GM21786 (cell line): ENCODE results near the gene GTF3C1.
"Not testable (repeated sequence)": the region's sequence is repeated elsewhere in the genome, so short reads cannot be mapped to it uniquely, and the experiment has no call there.

Source experiments
- ATAC-seq: cut with Tn5 transposase; IDR thresholded peaks from one replicate; pipeline ENCODE4 v1.9.1; 2021; ENCODE audit not compliant: unreplicated experiment

The GTF3C1 gene, protein sequence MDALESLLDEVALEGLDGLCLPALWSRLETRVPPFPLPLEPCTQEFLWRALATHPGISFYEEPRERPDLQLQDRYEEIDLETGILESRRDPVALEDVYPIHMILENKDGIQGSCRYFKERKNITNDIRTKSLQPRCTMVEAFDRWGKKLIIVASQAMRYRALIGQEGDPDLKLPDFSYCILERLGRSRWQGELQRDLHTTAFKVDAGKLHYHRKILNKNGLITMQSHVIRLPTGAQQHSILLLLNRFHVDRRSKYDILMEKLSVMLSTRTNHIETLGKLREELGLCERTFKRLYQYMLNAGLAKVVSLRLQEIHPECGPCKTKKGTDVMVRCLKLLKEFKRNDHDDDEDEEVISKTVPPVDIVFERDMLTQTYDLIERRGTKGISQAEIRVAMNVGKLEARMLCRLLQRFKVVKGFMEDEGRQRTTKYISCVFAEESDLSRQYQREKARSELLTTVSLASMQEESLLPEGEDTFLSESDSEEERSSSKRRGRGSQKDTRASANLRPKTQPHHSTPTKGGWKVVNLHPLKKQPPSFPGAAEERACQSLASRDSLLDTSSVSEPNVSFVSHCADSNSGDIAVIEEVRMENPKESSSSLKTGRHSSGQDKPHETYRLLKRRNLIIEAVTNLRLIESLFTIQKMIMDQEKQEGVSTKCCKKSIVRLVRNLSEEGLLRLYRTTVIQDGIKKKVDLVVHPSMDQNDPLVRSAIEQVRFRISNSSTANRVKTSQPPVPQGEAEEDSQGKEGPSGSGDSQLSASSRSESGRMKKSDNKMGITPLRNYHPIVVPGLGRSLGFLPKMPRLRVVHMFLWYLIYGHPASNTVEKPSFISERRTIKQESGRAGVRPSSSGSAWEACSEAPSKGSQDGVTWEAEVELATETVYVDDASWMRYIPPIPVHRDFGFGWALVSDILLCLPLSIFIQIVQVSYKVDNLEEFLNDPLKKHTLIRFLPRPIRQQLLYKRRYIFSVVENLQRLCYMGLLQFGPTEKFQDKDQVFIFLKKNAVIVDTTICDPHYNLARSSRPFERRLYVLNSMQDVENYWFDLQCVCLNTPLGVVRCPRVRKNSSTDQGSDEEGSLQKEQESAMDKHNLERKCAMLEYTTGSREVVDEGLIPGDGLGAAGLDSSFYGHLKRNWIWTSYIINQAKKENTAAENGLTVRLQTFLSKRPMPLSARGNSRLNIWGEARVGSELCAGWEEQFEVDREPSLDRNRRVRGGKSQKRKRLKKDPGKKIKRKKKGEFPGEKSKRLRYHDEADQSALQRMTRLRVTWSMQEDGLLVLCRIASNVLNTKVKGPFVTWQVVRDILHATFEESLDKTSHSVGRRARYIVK (N-terminal part only)

DNA sequence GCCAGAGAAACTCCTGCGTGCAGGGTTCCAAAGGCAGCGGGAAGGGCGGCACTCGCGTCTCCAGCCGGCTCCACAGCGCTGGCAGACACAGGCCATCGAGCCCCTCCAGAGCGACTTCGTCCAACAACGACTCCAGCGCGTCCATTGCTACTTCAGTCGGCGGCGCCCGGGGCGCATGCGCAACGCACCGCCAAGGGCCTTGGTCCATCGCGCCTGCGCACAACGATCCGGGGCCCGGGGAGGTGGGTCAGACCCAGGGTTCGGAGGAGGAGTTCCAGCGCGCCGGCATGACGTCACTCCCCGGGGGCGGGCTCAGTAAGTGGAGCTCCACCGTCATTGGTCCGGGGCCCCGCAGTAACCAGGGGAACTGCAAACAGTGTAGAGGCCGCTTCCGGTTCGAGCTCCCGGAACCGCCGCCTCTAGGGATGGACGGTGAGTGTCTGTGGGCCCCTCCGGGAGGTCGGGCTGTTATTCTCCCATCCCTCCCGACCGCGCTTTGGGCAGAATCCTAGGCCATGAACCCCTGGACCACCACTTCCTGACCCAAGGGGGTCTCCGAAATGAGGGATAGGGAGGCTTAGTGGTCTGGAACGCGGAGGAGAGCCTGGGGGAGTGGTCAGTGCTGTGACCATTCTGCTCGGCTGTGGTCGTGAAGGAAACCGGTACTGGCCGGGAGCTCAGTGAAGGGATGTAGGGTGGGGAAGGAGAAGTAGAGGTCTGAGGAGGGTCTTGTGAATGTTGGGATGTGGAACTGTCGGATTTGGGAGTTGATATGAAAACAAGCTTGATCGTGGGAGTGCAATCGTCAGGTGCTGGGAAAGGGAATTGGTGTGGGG lies at the start of gene GTF3C1, which contains the start of gene KATNIP:
GTF3C1 (minus strand) TSS at position 168 of the 836 bp plus-strand sequence; CDS start at position 145, 23 bp downstream.
KATNIP (plus strand) TSS at position 399 of the 836 bp plus-strand sequence; CDS start at position 426, 27 bp downstream.
- ATAC-seq: peak; percentile 96

DNA sequence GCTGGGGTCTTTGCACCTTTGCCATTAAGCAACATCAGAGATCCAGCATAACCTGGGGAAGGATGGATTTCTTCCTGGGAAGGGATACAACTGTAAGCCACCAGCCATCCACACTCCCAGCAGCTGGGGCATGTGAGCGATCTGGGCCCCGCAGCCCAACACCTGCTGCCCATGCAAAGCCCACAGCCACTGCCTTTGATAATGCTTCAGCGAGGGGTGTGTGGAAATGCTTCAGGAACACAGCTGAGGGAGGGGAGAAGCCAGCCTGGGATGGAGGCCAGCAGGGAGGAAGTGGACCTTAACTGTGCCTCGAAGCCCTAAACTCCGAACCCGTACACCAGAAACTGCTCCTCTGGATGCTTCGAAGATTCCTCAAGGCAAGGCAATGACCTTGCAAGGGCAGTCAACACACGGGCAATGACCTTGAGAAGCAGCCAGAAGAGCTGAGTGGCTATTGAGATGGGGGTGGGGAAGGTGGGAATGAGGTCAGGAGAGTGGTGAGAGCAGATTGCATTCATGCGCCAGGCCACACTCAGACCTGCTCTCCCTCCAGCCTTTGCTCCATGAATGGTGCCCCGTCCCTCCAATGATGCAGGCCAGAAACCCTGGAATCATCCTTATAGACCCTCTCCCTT lies 49.3 kb upstream of the GTF3C1 start:
- no peak for ATAC-seq

DNA sequence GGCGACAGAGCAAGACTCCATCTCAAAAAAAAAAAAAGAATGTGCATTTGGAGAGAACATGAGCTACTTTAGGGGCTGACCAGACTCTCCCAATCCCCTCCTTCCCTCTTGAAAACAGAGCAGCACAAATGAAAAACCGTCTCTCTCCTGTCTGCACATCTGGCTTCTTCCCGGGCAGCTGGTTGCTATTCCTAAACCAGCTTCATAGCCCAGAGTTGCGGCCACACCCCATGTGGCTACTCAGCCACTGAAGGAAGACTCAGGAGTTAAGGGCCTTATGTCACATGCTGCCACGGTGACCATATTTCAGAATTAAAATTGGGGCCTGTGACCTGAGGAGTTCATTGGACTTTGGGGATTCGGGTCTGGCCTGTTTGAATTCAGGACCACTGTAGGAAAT lies 48.5 kb upstream of the GTF3C1 start:
- no peak for ATAC-seq

DNA sequence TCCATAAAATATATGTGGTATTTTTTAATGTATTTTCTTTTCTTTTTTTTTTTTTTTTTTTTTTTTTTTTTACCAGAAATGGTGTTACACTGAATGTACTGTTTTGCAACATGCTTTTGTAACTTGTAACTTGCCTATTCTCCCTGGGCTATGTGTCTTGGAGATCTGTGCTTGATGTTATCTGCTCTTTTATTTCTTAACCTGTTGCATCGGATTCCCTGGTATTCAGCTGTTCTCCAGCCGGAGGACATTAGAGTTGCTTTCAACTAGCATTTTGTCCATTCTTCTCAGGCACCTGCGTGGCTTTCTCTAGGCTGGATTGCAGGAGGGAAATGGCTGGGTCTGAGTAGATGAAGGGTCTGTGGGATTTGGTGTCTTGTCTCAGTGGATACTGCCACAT lies 47.6 kb upstream of the GTF3C1 start:
- ATAC-seq: no peak

DNA sequence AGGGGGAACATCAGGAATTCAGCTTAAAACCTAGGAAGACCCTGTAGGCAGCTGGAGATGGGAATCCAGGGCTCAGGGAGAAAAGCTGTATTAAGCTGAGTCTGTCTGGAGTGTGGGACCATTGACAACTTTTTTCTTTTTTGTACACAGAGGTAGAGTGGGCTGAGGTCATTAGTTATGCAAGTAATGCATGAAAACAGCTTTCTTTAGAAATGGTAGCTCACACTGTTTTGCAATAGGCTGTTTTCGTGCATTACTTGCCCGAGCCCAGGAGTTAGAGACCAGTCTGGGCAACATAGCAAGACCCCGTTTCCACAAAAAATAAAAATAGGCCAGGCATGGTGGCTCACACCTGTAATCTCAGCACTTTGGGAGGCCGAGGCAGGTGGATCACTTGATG lies 46.7 kb upstream of the GTF3C1 start:
- no peak for ATAC-seq

DNA sequence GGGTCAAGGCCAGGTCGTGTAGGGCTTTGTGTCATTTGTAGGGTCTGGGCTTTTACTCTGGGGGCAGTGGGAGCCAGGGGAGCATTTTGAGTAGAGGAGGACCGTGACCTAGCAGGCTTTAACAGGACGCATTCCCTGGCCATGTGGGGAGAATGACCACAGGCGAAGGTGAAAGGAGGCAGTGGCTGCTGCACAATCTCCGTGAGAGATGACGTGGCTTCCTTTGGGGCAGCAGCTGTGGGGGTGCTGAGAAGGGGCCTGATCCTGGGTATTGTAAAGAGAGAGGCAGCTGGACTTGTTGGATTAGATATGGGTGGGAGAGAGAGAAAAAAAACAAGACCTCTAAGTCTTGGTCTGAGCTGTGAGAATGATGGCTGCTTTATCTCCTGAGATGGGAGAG lies 46.3 kb upstream of the GTF3C1 start:
- no peak for ATAC-seq

DNA sequence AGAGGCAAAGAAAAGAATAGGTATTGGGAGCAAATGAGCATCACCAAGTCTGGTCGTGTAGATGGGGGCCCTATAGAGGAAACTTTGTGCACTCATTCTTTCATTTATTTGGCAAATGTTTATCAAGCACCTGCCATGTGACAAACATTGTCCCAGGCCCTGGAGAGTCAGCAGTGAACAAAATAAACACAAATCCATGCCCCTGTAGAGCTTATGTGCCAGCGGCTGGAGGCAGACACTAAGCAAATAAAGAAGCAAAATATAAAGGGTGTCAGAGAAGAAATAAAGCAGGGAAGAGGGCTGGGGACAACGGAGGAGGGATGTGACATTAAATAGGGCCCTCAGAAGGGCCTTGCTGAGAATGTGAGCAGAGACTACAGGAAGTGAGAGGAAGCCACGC lies 45.8 kb upstream of the GTF3C1 start:
- ATAC-seq: no peak

DNA sequence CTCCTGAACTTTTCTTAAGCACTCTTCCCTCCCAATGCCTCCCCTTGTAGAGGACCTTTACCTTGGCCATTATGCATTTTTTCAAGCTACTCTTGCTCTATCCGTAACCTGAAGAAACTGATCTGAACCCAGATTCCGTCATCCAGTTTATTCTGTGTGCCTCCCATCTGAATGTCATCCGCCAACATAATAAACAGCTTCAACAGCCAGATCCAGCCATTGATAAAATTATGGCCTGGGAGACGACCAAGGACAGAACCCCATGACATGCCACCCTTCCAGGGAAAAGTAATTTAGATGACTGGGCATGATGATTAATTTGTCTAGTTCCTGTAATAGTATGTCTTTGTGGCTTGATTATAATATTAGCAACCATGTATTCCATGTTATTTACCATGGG lies 42.1 kb upstream of the GTF3C1 start:
- no peak for ATAC-seq

DNA sequence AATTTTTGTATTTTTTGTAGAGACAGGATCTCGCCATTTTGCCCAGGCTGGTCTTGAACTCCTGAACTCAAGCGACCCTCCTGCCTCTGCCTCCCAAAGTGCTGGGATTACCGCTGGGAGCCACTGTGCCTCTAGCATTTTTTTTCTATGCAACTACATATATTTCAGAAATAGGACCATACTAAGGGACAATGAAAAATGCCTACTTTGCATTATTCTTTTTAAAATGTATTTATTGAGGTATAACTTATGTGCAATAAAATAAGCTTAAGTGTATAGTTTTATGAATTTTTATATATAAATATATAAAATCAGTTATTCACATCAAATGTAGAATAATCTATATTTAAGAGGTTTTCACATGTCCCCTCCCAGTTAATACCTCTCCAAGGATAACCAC lies 38.3 kb upstream of the GTF3C1 start:
- ATAC-seq: no peak

DNA sequence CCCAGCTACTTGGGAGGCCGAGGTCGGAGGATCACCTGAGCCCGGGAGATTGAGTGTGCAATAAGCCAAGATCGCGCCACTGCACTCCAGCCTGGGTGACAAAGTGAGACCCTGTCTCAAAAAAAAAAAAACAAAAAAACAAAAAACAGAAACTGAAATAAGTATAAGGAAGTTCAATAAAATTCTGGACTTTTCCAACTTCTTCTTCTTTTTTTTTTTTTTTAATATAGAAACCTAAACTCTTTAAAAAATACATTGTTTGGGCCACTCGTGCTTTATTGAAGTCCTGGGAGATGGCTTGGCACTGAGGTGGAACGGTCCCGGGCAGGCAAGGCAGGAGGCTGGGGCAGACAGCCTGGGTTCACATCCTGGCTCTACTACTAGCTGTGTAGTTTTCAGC lies 37.0 kb upstream of the GTF3C1 start:
- no peak for ATAC-seq

DNA sequence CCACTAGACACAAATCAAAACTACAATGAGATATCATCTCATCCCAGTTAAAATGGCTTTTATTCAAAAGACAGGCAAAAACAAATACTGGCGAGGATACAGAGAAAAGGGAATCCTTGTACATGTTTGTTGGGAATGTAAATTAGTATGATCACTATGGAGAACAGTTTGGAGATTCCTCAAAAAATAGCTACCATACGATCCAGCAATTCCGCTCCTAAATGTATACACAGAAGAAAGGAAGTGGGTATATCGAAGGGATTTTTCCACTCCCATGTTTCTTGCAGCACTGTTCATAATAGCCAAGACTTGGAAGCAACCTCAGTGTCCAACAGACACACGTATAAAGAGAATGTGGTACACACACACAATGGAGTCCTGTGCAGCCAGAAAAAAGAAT lies 35.5 kb upstream of the GTF3C1 start:
- ATAC-seq: no peak

DNA sequence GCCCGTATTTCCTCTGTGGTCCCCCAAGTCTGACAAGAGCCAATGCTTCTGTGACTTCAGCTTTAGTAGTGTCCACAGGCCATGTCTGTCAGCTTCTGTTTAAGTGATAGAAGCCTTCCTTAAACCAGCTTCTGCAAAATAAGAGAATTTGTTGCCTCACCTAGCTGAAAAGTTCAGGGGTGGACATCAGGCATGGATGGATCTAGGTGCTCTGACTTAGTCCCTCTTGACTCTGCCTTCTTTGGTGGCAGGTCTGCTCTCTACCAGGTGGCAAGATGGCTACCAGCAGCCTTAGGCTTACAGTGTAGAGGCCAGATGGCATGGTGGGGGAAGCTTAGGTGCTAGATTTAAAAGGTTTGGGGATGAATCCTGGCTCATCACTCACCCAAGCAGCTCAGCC lies 33.9 kb upstream of the GTF3C1 start:
- ATAC-seq: no peak

DNA sequence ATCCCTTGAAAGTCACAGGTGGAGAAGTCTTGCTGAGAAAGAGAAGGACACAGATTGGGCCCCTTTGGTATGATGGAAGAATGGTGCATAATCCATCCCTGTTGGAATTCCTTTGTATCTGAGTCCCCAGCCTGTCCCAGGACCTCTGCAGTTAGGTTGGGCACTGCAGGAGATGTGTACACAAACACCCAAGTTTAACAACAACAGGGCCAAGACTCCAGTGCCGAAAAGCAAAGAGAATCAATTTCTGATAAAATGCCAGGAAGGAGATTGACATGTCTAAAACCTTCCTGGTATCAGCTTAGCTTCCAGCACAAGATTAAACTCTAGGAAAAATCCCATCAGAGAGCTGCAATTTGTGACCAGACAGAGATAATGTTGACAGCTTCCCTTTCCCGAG lies 33.2 kb upstream of the GTF3C1 start:
- ATAC-seq: no peak

DNA sequence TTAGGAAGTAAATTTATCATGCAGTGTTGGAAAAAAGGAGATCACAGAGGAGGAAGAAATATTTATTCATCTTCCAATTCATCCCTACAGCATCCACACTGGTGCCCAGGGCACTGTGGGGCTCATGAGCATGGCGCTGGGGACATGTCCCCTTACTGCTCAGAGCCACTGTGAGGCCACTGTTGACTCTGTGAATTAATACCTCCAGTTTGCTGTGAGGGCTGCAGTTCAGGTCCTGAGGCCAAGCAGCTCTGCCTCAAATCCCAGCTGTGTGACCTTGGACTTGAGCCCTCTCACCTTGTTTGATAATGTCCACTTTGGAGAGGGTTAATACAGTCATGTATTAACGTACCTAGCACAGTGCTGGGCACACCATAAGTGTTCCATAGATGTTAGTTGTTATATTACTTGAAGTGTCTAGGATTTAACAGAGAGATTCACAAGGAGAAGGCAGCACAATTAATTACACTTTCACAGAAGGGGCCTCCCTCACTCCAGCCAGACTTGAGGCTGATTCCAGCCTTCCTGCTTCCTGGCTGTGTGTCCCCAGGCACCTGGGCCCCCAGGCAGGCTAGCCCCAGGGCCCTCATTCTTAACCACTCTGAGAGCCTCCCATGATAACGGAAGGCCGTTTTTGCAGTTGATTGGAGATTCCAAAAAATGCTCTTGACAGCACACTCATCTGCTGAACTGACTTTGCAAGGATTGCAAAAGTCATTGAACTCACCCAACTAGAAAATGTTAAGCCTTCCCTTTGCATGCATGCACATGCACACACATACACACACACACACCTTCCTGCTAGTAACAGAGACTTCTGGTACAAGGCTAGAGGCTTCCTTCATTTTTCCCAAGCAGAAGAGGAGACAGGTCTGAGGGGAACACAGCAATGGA lies 29.6 kb upstream of the GTF3C1 start:
- ATAC-seq: no peak

DNA sequence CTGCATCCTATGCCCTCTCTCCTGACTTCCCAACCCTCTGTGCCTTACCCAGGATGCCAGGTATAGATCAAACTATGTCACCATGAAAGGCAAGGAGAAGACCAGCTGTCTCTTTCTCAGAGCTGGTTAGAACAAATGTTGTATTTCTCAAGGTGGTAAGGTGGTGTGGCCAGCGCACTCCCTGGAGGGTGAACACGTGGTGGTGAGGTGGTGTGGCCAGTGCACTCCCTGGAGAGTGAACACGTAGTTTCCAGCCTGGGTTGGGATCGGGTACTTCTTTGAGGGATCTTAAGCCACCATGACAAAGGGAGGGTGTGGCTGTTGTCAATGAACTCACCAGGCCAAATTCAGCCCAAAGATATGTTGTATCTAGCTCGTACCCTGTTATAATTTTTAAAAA lies 27.0 kb upstream of the GTF3C1 start:
- no peak for ATAC-seq

DNA sequence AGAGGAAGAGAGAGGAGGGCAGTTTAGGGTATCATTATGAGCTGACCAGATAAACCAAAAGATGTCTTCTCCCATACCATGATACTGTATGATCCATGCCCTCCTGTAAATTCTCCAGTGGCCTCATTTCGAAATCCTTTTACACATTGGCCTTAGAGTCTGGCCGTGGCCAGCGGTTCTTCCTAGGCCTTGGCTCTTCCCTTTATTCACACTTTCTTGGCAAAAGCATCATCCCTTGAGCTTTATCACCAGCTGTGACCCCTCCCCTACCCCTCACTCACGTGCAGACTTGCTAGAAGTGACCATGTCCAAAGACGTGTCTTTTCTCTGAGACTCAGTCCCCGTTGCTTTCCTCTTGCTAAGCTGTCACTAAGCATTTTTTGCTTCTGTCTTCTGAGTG lies 23.0 kb upstream of the GTF3C1 start:
- no peak for ATAC-seq

DNA sequence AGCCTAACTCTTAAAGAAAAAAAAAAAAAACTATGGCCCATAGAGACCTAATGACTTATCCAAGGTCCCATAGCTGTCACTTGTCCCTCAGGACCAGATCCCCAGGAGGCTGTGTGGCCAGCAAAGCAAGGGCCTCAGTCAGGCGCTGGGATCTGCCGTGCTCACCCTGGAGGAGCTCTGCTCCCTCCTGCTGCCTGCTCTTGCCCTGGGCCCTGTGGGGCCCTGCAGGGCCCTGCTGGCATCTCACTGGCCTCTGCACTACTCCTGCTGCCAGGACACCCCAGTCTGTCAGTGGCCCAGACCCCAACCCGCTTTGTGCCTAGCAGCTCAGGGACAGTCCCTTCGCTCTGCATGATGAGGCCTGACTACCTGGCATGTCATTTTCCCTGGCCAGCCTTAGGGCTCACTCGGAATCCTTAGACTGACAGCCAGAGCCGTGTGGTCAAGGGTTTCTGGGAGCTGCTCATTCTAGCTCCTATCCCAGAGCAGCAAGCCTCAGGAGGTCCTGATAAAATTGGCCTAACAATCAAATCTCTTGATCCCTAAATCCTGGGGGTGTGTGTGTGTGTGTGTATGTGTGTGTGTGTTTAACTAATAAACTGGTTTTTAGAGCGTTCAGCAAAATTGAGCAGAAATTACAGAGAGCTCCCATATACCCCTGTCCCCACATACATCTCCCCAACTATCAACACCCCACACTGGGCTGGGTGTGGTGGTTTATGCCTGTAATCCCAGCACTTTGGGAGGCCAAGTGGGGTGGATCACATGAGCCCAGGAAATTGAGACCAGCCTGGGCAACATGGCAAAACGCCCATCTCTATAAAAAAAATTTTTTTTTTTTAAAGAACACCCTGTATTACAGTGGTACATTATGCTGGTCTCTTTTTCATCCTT lies 22.0 kb upstream of the GTF3C1 start:
- ATAC-seq: no peak

DNA sequence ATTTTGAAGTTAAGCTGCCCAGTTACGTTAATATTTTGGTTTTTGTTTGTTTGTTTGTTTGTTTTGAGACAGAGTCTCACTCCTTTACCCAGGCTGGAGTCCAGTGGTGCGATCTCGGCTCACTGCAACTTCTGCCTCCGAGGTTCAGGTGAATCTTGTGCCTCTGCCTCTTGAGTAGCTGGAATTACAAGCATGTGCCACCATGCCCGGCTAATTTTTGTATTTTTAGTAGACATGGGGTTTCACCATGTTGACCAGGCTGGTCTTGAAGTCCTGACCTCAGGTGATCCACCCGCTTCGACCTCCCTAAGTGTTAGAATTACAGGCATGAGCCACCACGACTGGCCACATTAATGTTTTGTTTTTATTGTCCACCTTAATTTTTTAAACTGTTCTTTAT lies 21.3 kb upstream of the GTF3C1 start:
- not testable (repeated sequence) for ATAC-seq
